Heart right ventricle (tissue), 16 donors: ENCODE measurements around the gene GPC3. TPM values are rescaled to one million over a fixed set of nuclear protein-coding genes. Genes with fewer than 3 reads are reported as not detected.

ENCODE experiments used
- ATAC-seq, 8 donors: fragments of 200-7000 bp; cut with Tn5 transposase; one replicate each; pipeline ENCODE4 v1.9.1; 2020; ENCODE audit warnings: mild to moderate bottlenecking in 8 of 8, moderate library complexity in 8 of 8, moderate number of reproducible peaks in 1 of 8
- DNase-seq, 2 donors: peaks; one replicate each; pipeline ENCODE4 v3.0.0-alpha.2; 2020
- H3K27ac ChIP-seq, 10 donors: fragments of 200-600 bp; sonication (generic) in 2 of 10; one replicate each; pipeline versions ENCODE4 v1.5.0 to v1.8.0; 2020 to 2022; ENCODE audit warnings: mild to moderate bottlenecking in 3 of 10
- H3K27me3 ChIP-seq, 7 donors: fragments of 200-600 bp; one replicate each; pipeline ENCODE4 v1.8.0; 2021 to 2022; ENCODE audit warnings: mild to moderate bottlenecking in 2 of 7
- H3K36me3 ChIP-seq, 9 donors: fragments of 200-600 bp; sonication (generic) in 1 of 9; one replicate each; pipeline versions ENCODE4 v1.5.0 to v1.8.0; 2020 to 2022; ENCODE audit warnings: mild to moderate bottlenecking in 2 of 9
- H3K4me1 ChIP-seq, 9 donors: fragments of 200-600 bp; sonication (generic) in 1 of 9; one replicate each; pipeline versions ENCODE4 v1.5.0 to v1.8.0; 2020 to 2022; ENCODE audit warnings: mild to moderate bottlenecking in 4 of 9
- H3K4me3 ChIP-seq, 10 donors: fragments of 200-600 bp; sonication (generic) in 2 of 10; one replicate each; pipeline versions ENCODE4 v1.5.0 to v1.8.0; 2020 to 2022; ENCODE audit warnings: mild to moderate bottlenecking in 7 of 10, moderate library complexity in 2 of 10
- H3K9me3 ChIP-seq, 11 donors: fragments of 200-600 bp in 10 of 11; sonication (generic) in 2 of 11; one replicate each; pipeline versions ENCODE4 v1.5.0 to v1.8.0; 2013 to 2022; ENCODE audit warnings: mild to moderate bottlenecking in 2 of 11, control low read depth in 1 of 11, moderate library complexity in 1 of 11
- CTCF ChIP-seq, 9 donors: fragments of 200-600 bp; sonication (generic) in 2 of 9; IDR thresholded peaks; one replicate each; pipeline versions ENCODE4 v1.5.0 to v1.8.0; 2021 to 2022; ENCODE audit warnings: antibody characterized with exemption in 9 of 9, mild to moderate bottlenecking in 5 of 9, moderate library complexity in 1 of 9
- WGBS, 2 donors: extraction: QIAGEN DNeasy Blood & Tissue Kit; methylation state at CpG; one replicate each; pipeline ENCODE4 v1.1.7; 2013; ENCODE audit warnings: inconsistent platforms in 1 of 2; 5-methylcytosine and 5-hydroxymethylcytosine counted together
- intact Hi-C, 10 donors: fragments of 100-400 bp; cut with DNase I; formaldehyde crosslinking; loops; one replicate each; pipeline versions ENCODE4 v1.11.1 to v1.14.2; 2022
- polyA plus RNA-seq, 2 donors: library from polyadenylated mRNA; stranded (reverse); fragments of 200-250 nt; gene quantifications; one replicate each; pipeline ENCODE4 v1.2.3, GENCODE V29; 2013
- total RNA-seq, 10 donors: library from RNA; stranded (reverse); fragmentation: NEBNext Ultra II Directional in 3 of 10; extraction: Animal tissue kit (Norgen Biotek cat#: 25700) in 3 of 10; gene quantifications; one replicate each; pipeline versions ENCODE4 v1.2.1 to v1.2.4, GENCODE V29; 2021 to 2023
- donor health status: Arrhythmogenic right ventricular cardiomyopathy.
- donor health status: ischemic (EF 13 %, LVEDD 7.1; RV severe dilation, severe dysfunction).
- donor health status: healthy with polysubstance abuse.
- donor health status: DM: no; HTN: yes; CAD: no.
- donor health status: DM: no; HTN: no; CAD: no.
- donor health status: ischemic (EF 25% LVEDD 6.9; RV normal size, moderate dysfunction).
- donor health status: ischemic (EF 25% LVEDD 5.7; RV mildly dilated, moderate dysfunction).
- donor health status: healthy.
- donor health status: DM: yes; HTN: yes; CAD: no.
- donor health status: Ischemic cardiomyopathy.
- donor health status: ischemic (EF 35%, LVEDD 5.7; RV mildly dilated, moderate dysfunction).
- donor health status: nonischemic (EF 11% LVEDD 7.7; RV severe dilation, severe dysfunction).
- donor health status: DM: yes; HTN: yes; CAD: no.
- donor health status: PGD.
- donor health status: ischemic (EF 29% LVEDD 5.4; RV normal size, mild dysfunction).
- donor health status: nonischemic (EF 23%, LVEDD 6.1; RV moderate dilation, normal function).

Gene GPC3
- total and polyA plus RNA-seq, 12 donors: 0.66 to 5.6 (median 3.4) TPM

GRCh38 chrX:133697656-133698055, 287.7 kb downstream of the GPC3 start:
- H3K4me3 ChIP-seq: no peak overlapping the region
- H3K27me3 ChIP-seq: peaks cover 0 to 77% (median 0%) of the 10 kb centered on the region in 7 donors
- no peak for TF ChIP-seq CTCF (IDR thresholded peaks at IDR 0.05)
- H3K4me1 ChIP-seq: no peaks in the 10 kb centered on the region
- 23 to 42% methylated on average over 3 of the region's 3 CpGs for WGBS, 2 donors
- ATAC-seq: no peak
- no peak for DNase-seq
- intact Hi-C loops: no loop called here
- H3K36me3 ChIP-seq: no peaks in the 10 kb centered on the region
- H3K9me3 ChIP-seq: no peaks in the 10 kb centered on the region
- H3K27ac ChIP-seq: no peak overlapping the region

- Histone ChIP-seq H3K4me3 (no peak overlapping the region), H3K4me1 (no peaks in the 10 kb centered on the region), H3K27me3 (peaks cover 0 to 46% (median 0%) of the 10 kb centered on the region in 7 donors), H3K9me3 (no peaks in the 10 kb centered on the region), H3K27ac (no peak overlapping the region), H3K36me3 (no peaks in the 10 kb centered on the region)
- intact Hi-C loops: no loop called here
- ATAC-seq (no peak), DNase-seq (no peak)
- 100% methylated on average over 1 of the region's 1 CpG for WGBS, 2 donors
- no peak for TF ChIP-seq CTCF (IDR thresholded peaks at IDR 0.05)
These were observed 295.3 kb downstream of the GPC3 start for GRCh38 chrX:133689997-133690599.

- Histone ChIP-seq H3K4me3 (no peak overlapping the region), H3K9me3 (no peaks in the 10 kb centered on the region), H3K27ac (no peak overlapping the region), H3K27me3 (peaks cover 0 to 38% (median 0%) of the 10 kb centered on the region in 7 donors), H3K36me3 (no peaks in the 10 kb centered on the region), H3K4me1 (no peaks in the 10 kb centered on the region)
- WGBS, 2 donors: 29 to 31% methylated on average over 3 of the region's 3 CpGs
- no peak for ATAC-seq
- intact Hi-C loops: no loop called here
- TF ChIP-seq CTCF (IDR thresholded peaks at IDR 0.05): no peak
- peak in 1 of 2 donors; percentile 5 for DNase-seq
These were observed 299.6 kb downstream of the GPC3 start for GRCh38 chrX:133685822-133686221.

- H3K27me3 ChIP-seq: peaks cover 0 to 47% (median 0%) of the 10 kb centered on the region in 7 donors
- DNase-seq: no peak
- H3K27ac ChIP-seq: no peak overlapping the region
- no peak for ATAC-seq
- H3K9me3 ChIP-seq: no peaks in the 10 kb centered on the region
- H3K4me1 ChIP-seq: no peaks in the 10 kb centered on the region
- intact Hi-C loops: no loop called here
- 82 to 87% methylated on average over 6 of the region's 6 CpGs for WGBS, 2 donors
- no peaks in the 10 kb centered on the region for H3K36me3 ChIP-seq
- no peak overlapping the region for H3K4me3 ChIP-seq
- TF ChIP-seq CTCF (IDR thresholded peaks at IDR 0.05): no peak
These were observed 303.5 kb downstream of the GPC3 start for GRCh38 chrX:133681897-133682296.
